B cell (primary cell): ENCODE results near the gene CFD. TPM values are rescaled to one million over a fixed set of nuclear protein-coding genes. Genes with fewer than 3 reads are reported as not detected.

Source experiments
- ATAC-seq: fragments of 200-7000 bp; cut with Tn5 transposase; one replicate; pipeline ENCODE4 v1.10.0; 2021; ENCODE audit warnings: low read depth, mild to moderate bottlenecking, moderate number of reproducible peaks, moderate library complexity
- CTCF ChIA-PET: fragments of 350-600 bp; sonication (Branson Sonifier 250); formaldehyde crosslinking; loops from one replicate; lab custom pipeline; 2021; ENCODE audit warnings: antibody characterized with exemption, inconsistent platforms; lab: Charles Lee
- POLR2A ChIA-PET: fragments of 350-600 bp; sonication (Branson Sonifier 250); formaldehyde crosslinking; loops from one replicate; lab custom pipeline; 2021; ENCODE audit warnings: antibody characterized with exemption; lab: Charles Lee
- DNase-seq: peaks from one replicate; pipeline ENCODE4 v3.0.0; 2013
- H2AFZ ChIP-seq: 2 replicates; pipeline ENCODE4 v1.6.1; 2012; ENCODE audit warnings: mild to moderate bottlenecking, low read depth, low read length; ENCODE audit not compliant: insufficient read depth, poor library complexity, severe bottlenecking
- H3K27ac ChIP-seq, 2 donors: 1 replicate in 1 of 2; 2 replicates in 1 of 2; pipeline ENCODE4 v1.5.1; 2012 to 2013; ENCODE audit warnings: low read length in 2 of 2, mild to moderate bottlenecking in 2 of 2, moderate library complexity in 1 of 2
- H3K27me3 ChIP-seq, 4 experiments: fragments of 200-600 bp in 1 of 4; sonication (generic) in 1 of 4; replicated peaks in 1 of 4; 1 replicate in 2 of 4; 2 replicates in 2 of 4; pipeline versions ENCODE4 v1.6.1 to v1.7.0; 2013 to 2016; ENCODE audit warnings: low read length in 3 of 4, mild to moderate bottlenecking in 2 of 4, mixed read lengths in 1 of 4, moderate library complexity in 1 of 4; ENCODE audit not compliant: insufficient read depth in 4 of 4, control insufficient read depth in 3 of 4; ENCODE audit errors: control extremely low read depth in 1 of 4
- H3K36me3 ChIP-seq, 2 experiments: replicated peaks in 1 of 2; 1 replicate in 1 of 2; 2 replicates in 1 of 2; pipeline versions ENCODE4 v1.6.1 to v1.7.1; 2013; ENCODE audit warnings: low read length in 1 of 2; ENCODE audit not compliant: insufficient read depth in 2 of 2, control insufficient read depth in 1 of 2; ENCODE audit errors: control extremely low read depth in 1 of 2, extremely low read depth in 1 of 2
- H3K4me1 ChIP-seq, 2 donors: fragments of 200-600 bp in 1 of 2; sonication (generic) in 1 of 2; 1 replicate in 1 of 2; 2 replicates in 1 of 2; pipeline versions ENCODE4 v1.5.1 to v1.6.1; 2013 to 2017; ENCODE audit warnings: low read length in 2 of 2; ENCODE audit not compliant: control insufficient read depth in 2 of 2, insufficient read depth in 2 of 2
- H3K4me2 ChIP-seq: replicated peaks from 2 replicates; pipeline ENCODE3; 2012; ENCODE audit warnings: mild to moderate bottlenecking, low read depth, low read length; ENCODE audit not compliant: poor library complexity, severe bottlenecking
- H3K4me3 ChIP-seq, 5 experiments: fragments of 200-600 bp in 1 of 5; sonication (generic) in 1 of 5; 1 replicate in 3 of 5; 2 replicates in 2 of 5; pipeline versions ENCODE4 v1.5.1 to v1.7.0; 2011 to 2016; ENCODE audit warnings: low read length in 4 of 5, mild to moderate bottlenecking in 4 of 5, low read depth in 2 of 5, control low read depth in 1 of 5, moderate library complexity in 1 of 5; ENCODE audit not compliant: insufficient read depth in 1 of 5; ENCODE audit errors: control extremely low read depth in 1 of 5, extremely low read depth in 1 of 5
- H3K79me2 ChIP-seq: fragments of 200-600 bp; sonication (generic); one replicate; pipeline ENCODE4 v1.6.0; 2016; ENCODE audit warnings: low read length; ENCODE audit not compliant: control insufficient read depth, insufficient read depth
- H3K9ac ChIP-seq: fragments of 200-600 bp; sonication (generic); 2 replicates; pipeline ENCODE4 v1.6.1; 2017; ENCODE audit warnings: mild to moderate bottlenecking, low read length, moderate library complexity
- H3K9me3 ChIP-seq, 3 donors: one replicate each; pipeline versions ENCODE4 v1.6.1 to v1.7.1; 2013; ENCODE audit warnings: low read length in 2 of 3; ENCODE audit not compliant: control insufficient read depth in 2 of 3, insufficient read depth in 1 of 3; ENCODE audit errors: control extremely low read depth in 1 of 3
- H4K20me1 ChIP-seq: 2 replicates; pipeline ENCODE4 v1.6.0; 2012; ENCODE audit warnings: mild to moderate bottlenecking, low read length; ENCODE audit not compliant: insufficient read depth, control insufficient read depth, poor library complexity, severe bottlenecking
- H3K27ac Mint-ChIP-seq: one replicate; pipeline ENCODE4 v1.8.0; 2021; ENCODE audit warnings: mixed read lengths
- H3K27me3 Mint-ChIP-seq: one replicate; pipeline ENCODE4 v1.8.0; 2021; ENCODE audit warnings: mixed read lengths
- H3K4me1 Mint-ChIP-seq: one replicate; pipeline ENCODE4 v1.8.0; 2021; ENCODE audit warnings: mixed read lengths
- H3K4me3 Mint-ChIP-seq: one replicate; pipeline ENCODE4 v1.8.0; 2021; ENCODE audit warnings: mixed read lengths
- H3K9me3 Mint-ChIP-seq: one replicate; pipeline ENCODE4 v1.8.0; 2022; ENCODE audit warnings: mixed read lengths; ENCODE audit not compliant: insufficient read depth
- EZH2 ChIP-seq: IDR thresholded peaks from 2 replicates; pipeline ENCODE4 v1.6.1; 2012; ENCODE audit warnings: borderline replicate concordance, low read depth, mild to moderate bottlenecking, moderate library complexity, low read length; ENCODE audit not compliant: insufficient read depth, poor library complexity, severe bottlenecking
- WGBS: methylation state at CpG from one replicate; pipeline ENCODE4 v1.1.5; 2013; ENCODE audit warnings: missing lambda C conversion rate; ENCODE audit not compliant: insufficient coverage; 5-methylcytosine and 5-hydroxymethylcytosine counted together
- intact Hi-C: fragments of 100-400 bp; cut with micrococcal nuclease; formaldehyde crosslinking; loops from one replicate; pipeline ENCODE4 v1.10.0; 2022
- polyA minus RNA-seq: library from RNA; depleted of rRNA, polyadenylated mRNA; stranded (reverse); fragments of >200 nt; gene quantifications from 2 replicates; pipeline ENCODE4 v1.2.3, GENCODE V29; 2012
- polyA plus RNA-seq: library from polyadenylated mRNA; depleted of rRNA; stranded (reverse); fragments of >200 nt; gene quantifications from 2 replicates; pipeline ENCODE4 v1.2.3, GENCODE V29; 2012
- total RNA-seq, 2 donors: library from RNA; stranded (reverse); fragments of 120-200 nt in 1 of 2; gene quantifications; 1 replicate in 1 of 2; 2 replicates in 1 of 2; pipeline versions ENCODE4 v1.2.3 to v1.2.4, GENCODE V29; 2013 to 2022
- TF ChIP-seq, protein P1 (sequence below): fragments of 200-600 bp; IDR thresholded peaks from one replicate; pipeline ENCODE4 v1.8.0; 2022; ENCODE audit warnings: antibody characterized with exemption, mild to moderate bottlenecking

CFD gene
- total RNA-seq (0.79 and 0.87 TPM in 2 replicates), polyA plus RNA-seq (2.9 and 6.6 TPM in 2 replicates), polyA minus RNA-seq (11.8 and 14.2 TPM in 2 replicates)
- total RNA-seq (2013): 3.5 TPM

GRCh38 chr19:858868-859843, at the start of gene CFD:
TSS of gene CFD (plus strand) at chr19:859664. CDS start at chr19:859690, 26 bp downstream.
- intact Hi-C loops: no loop called here
- no peak for TF ChIP-seq EZH2
- TF ChIP-seq, protein P1, sequence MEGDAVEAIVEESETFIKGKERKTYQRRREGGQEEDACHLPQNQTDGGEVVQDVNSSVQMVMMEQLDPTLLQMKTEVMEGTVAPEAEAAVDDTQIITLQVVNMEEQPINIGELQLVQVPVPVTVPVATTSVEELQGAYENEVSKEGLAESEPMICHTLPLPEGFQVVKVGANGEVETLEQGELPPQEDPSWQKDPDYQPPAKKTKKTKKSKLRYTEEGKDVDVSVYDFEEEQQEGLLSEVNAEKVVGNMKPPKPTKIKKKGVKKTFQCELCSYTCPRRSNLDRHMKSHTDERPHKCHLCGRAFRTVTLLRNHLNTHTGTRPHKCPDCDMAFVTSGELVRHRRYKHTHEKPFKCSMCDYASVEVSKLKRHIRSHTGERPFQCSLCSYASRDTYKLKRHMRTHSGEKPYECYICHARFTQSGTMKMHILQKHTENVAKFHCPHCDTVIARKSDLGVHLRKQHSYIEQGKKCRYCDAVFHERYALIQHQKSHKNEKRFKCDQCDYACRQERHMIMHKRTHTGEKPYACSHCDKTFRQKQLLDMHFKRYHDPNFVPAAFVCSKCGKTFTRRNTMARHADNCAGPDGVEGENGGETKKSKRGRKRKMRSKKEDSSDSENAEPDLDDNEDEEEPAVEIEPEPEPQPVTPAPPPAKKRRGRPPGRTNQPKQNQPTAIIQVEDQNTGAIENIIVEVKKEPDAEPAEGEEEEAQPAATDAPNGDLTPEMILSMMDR: no peak
- Histone ChIP-seq H3K27me3 (peaks cover 0 to 38% (median 8%) of the 10 kb centered on the region in 4 experiments), H3K9ac (peak within 1 kb of the TSS; percentile 47), H3K9me3 (peaks cover 0 to 41% (median 0%) of the 10 kb centered on the region in 3 donors), H3K4me3 (peak within 1 kb of the TSS in 3 of 5 experiments; percentile 32 to 49 (median 38)), H3K36me3 (no peaks in the 10 kb centered on the region), H3K4me2 (peak within 1 kb of the TSS; percentile 87), H3K4me1 (peaks cover 28 to 42% of the 10 kb centered on the region in 2 donors), H3K79me2 (no peaks in the 10 kb centered on the region), H3K27ac (no peak within 1 kb of the TSS), H2AFZ (peak within 1 kb of the TSS; percentile 51), H4K20me1 (no peaks in the 10 kb centered on the region)
- Mint-ChIP-seq H3K4me1 (peaks cover 16% of the 10 kb centered on the region), H3K27me3 (peaks cover 7% of the 10 kb centered on the region), H3K9me3 (no peaks in the 10 kb centered on the region), H3K4me3 (peak within 1 kb of the TSS; percentile 56), H3K27ac (peak within 1 kb of the TSS; percentile 50)
- DNase-seq (peak; percentile 50), ATAC-seq (no peak)
- ChIA-PET CTCF (interaction anchor here (0.7 to 7.5 kb wide), 6 partner anchors 34 to 125 kb away, joined by 3 to 72 read pairs (median 9); partner anchors contain the start of genes MED16, RNU6-9 and WDR18), POLR2A (interaction anchor here (0.6 to 0.7 kb wide), 3 partner anchors 42 to 352 kb away, joined by 4 to 9 read pairs (median 4); no protein-coding TSS in a partner anchor)
- 17% methylated on average over 18 of the region's 24 CpGs for WGBS
